H9 (cell line): ENCODE results near the gene OPRD1. TPM values are rescaled to one million over a fixed set of nuclear protein-coding genes. Genes with fewer than 3 reads are reported as not detected.

ENCODE experiments used
- DNase-seq: peaks from one replicate; pipeline ENCODE4 v3.0.0-alpha.2; 2017
- H2AFZ ChIP-seq: one replicate; pipeline ENCODE4 v1.6.1; 2013; ENCODE audit warnings: mild to moderate bottlenecking, low read length, control low read depth, moderate library complexity
- H2AK5ac ChIP-seq: 2 replicates; pipeline ENCODE4 v1.6.1; 2013; ENCODE audit warnings: low read length, control low read depth, mixed read lengths; ENCODE audit not compliant: insufficient read length
- H2BK120ac ChIP-seq: one replicate; pipeline ENCODE4 v1.6.1; 2013; ENCODE audit warnings: low read depth, mild to moderate bottlenecking, low read length, control low read depth, inconsistent platforms; ENCODE audit not compliant: poor library complexity, severe bottlenecking
- H2BK12ac ChIP-seq: 2 replicates; pipeline ENCODE4 v1.6.1; 2013; ENCODE audit warnings: low read length, control low read depth, mixed read lengths, low read depth; ENCODE audit not compliant: insufficient read length
- H2BK15ac ChIP-seq: 2 replicates; pipeline ENCODE4 v1.6.1; 2013; ENCODE audit warnings: low read depth, low read length, control low read depth
- H2BK20ac ChIP-seq: one replicate; pipeline ENCODE4 v1.6.1; 2013; ENCODE audit warnings: low read depth, mild to moderate bottlenecking, low read length, control low read depth, inconsistent platforms; ENCODE audit not compliant: poor library complexity, severe bottlenecking
- H2BK5ac ChIP-seq: 2 replicates; pipeline ENCODE4 v1.6.1; 2013; ENCODE audit warnings: low read length, control low read depth, mixed read lengths; ENCODE audit not compliant: insufficient read length
- H3K14ac ChIP-seq: 2 replicates; pipeline ENCODE4 v1.6.1; 2013; ENCODE audit warnings: low read length, control low read depth; ENCODE audit not compliant: insufficient read depth
- H3K18ac ChIP-seq: 2 replicates; pipeline ENCODE4 v1.6.1; 2013; ENCODE audit warnings: low read depth, mild to moderate bottlenecking, mixed read lengths, low read length, control low read depth; ENCODE audit not compliant: insufficient read length
- H3K23ac ChIP-seq: 2 replicates; pipeline ENCODE4 v1.6.1; 2013; ENCODE audit warnings: low read length, control low read depth, mixed read lengths, low read depth; ENCODE audit not compliant: insufficient read length
- H3K23me2 ChIP-seq: 2 replicates; pipeline ENCODE4 v1.6.1; 2013; ENCODE audit warnings: low read depth, mild to moderate bottlenecking, mixed read lengths, low read length, control low read depth; ENCODE audit not compliant: insufficient read length, poor library complexity, severe bottlenecking
- H3K27ac ChIP-seq: 2 replicates; pipeline ENCODE4 v1.5.1; 2013; ENCODE audit warnings: low read length, control low read depth, mixed read lengths, low read depth; ENCODE audit not compliant: insufficient read length
- H3K27me3 ChIP-seq: 2 replicates; pipeline ENCODE4 v1.6.1; 2013; ENCODE audit warnings: low read length, control low read depth, inconsistent platforms; ENCODE audit not compliant: insufficient read depth
- H3K4ac ChIP-seq: 2 replicates; pipeline ENCODE4 v1.6.1; 2013; ENCODE audit warnings: low read depth, mild to moderate bottlenecking, control low read depth, inconsistent platforms, low read length, moderate library complexity
- H3K4me1 ChIP-seq: 2 replicates; pipeline ENCODE4 v1.6.1; 2013; ENCODE audit warnings: low read length, control low read depth, inconsistent platforms; ENCODE audit not compliant: insufficient read depth
- H3K4me2 ChIP-seq: 2 replicates; pipeline ENCODE4 v1.6.1; 2013; ENCODE audit warnings: low read length, control low read depth, mixed read lengths; ENCODE audit not compliant: insufficient read length, insufficient read depth
- H3K56ac ChIP-seq: 2 replicates; pipeline ENCODE4 v1.6.1; 2013; ENCODE audit warnings: low read depth, mild to moderate bottlenecking, mixed read lengths, low read length, control low read depth; ENCODE audit not compliant: insufficient read length
- H3K79me1 ChIP-seq: 2 replicates; pipeline ENCODE4 v1.6.1; 2013; ENCODE audit warnings: low read depth, mild to moderate bottlenecking, moderate library complexity, low read length, control low read depth, inconsistent platforms; ENCODE audit not compliant: insufficient read depth, poor library complexity, severe bottlenecking
- H3K79me2 ChIP-seq: 2 replicates; pipeline ENCODE4 v1.6.1; 2013; ENCODE audit warnings: low read length, control low read depth, inconsistent platforms; ENCODE audit not compliant: insufficient read depth
- H3K9ac ChIP-seq: 2 replicates; pipeline ENCODE4 v1.6.1; 2013; ENCODE audit warnings: low read length, control low read depth, mixed read lengths; ENCODE audit not compliant: insufficient read length; ENCODE audit errors: extremely low read depth
- H3K9me3 ChIP-seq: one replicate; pipeline ENCODE4 v1.6.1; 2013; ENCODE audit warnings: low read depth, low read length, inconsistent platforms; ENCODE audit not compliant: control insufficient read depth
- H3T11ph ChIP-seq: one replicate; pipeline ENCODE4 v1.6.1; 2013; ENCODE audit warnings: mild to moderate bottlenecking, low read length, control low read depth, inconsistent platforms
- H4K20me1 ChIP-seq: one replicate; pipeline ENCODE4 v1.6.1; 2013; ENCODE audit not compliant: control insufficient read depth, insufficient read length, insufficient read depth
- H4K5ac ChIP-seq: 2 replicates; pipeline ENCODE4 v1.6.1; 2013; ENCODE audit warnings: low read depth, mild to moderate bottlenecking, mixed read lengths, low read length, control low read depth; ENCODE audit not compliant: insufficient read length
- H4K8ac ChIP-seq: replicated peaks from 2 replicates; pipeline ENCODE4 v1.6.1; 2013; ENCODE audit warnings: low read length, control low read depth, mixed read lengths, low read depth; ENCODE audit not compliant: insufficient read length
- H4K91ac ChIP-seq: 2 replicates; pipeline ENCODE4 v1.6.1; 2013; ENCODE audit warnings: low read depth, mild to moderate bottlenecking, moderate library complexity, mixed read lengths, low read length, control low read depth; ENCODE audit not compliant: insufficient read length
- H3K27ac Mint-ChIP-seq, 3 experiments: 2 replicates in 2 of 3; 3 replicates in 1 of 3; pipeline ENCODE4 v1.8.0; 2020 to 2021; ENCODE audit warnings: mixed read lengths in 3 of 3, mild to moderate bottlenecking in 1 of 3, moderate library complexity in 1 of 3
- H3K27me3 Mint-ChIP-seq: 2 replicates; pipeline ENCODE4 v1.8.0; 2021; ENCODE audit warnings: low read depth, mild to moderate bottlenecking, moderate library complexity, mixed read lengths
- H3K36me3 Mint-ChIP-seq, 3 experiments: 2 replicates in 2 of 3; 3 replicates in 1 of 3; pipeline ENCODE4 v1.8.0; 2020 to 2021; ENCODE audit warnings: low read depth in 3 of 3, mixed read lengths in 3 of 3; ENCODE audit not compliant: insufficient read depth in 1 of 3
- H3K4me1 Mint-ChIP-seq, 2 experiments: 2 replicates each; pipeline ENCODE4 v1.8.0; 2020; ENCODE audit warnings: mixed read lengths in 2 of 2
- H3K4me3 Mint-ChIP-seq, 2 experiments: 2 replicates in 1 of 2; 3 replicates in 1 of 2; pipeline ENCODE4 v1.8.0; 2020 to 2021; ENCODE audit warnings: mild to moderate bottlenecking in 2 of 2, mixed read lengths in 2 of 2, moderate library complexity in 1 of 2
- H3K9me3 Mint-ChIP-seq, 2 experiments: 2 replicates in 1 of 2; 3 replicates in 1 of 2; pipeline ENCODE4 v1.8.0; 2020; ENCODE audit warnings: mild to moderate bottlenecking in 2 of 2, mixed read lengths in 2 of 2, moderate library complexity in 1 of 2
- WGBS: extraction: QIAGEN DNeasy Blood & Tissue Kit; methylation state at CpG from one replicate; pipeline ENCODE4 v1.1.7; 2013; ENCODE audit warnings: missing lambda C conversion rate, low lambda C conversion rate, mixed read lengths; ENCODE audit not compliant: insufficient read length; ENCODE audit errors: extremely low coverage; 5-methylcytosine and 5-hydroxymethylcytosine counted together
- total RNA-seq: library from RNA; stranded (reverse); gene quantifications from 2 replicates; pipeline ENCODE4 v1.2.1, GENCODE V29; 2021
- TF ChIP-seq, protein P1 (sequence below): fragments of 200-600 bp; sonication (generic); conservative IDR thresholded peaks from 3 replicates; pipeline ENCODE4 v1.8.0; 2021; ENCODE audit warnings: antibody characterized with exemption, mild to moderate bottlenecking

Gene OPRD1
- total RNA-seq, 1 experiment from 2014 or later = 1.8 TPM

DNA sequence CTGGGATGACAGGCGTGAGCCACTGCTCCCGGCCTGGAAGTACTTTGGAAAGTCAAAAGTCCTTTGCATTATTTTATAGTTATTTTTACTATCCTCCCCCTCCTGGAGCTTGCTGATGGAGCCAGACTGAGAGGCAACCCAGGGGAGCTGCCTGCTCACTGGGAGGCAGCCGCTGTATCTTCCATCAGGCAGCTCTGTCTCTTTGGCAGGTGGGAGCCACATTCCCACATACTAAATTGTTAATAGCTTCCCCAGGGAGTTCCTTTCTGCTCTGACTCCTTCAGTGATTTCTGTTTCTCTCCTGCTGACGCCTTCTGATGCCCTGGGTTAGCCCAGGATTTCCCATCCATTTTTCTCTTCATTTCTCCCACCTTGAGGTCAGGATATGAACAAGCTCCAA, 4.9 kb upstream of the OPRD1 start:
- Histone ChIP-seq H3K23me2 (no peaks in the 10 kb centered on the region), H2AK5ac (no peak overlapping the region), H4K91ac (no peak overlapping the region), H3K27me3 (peaks cover 10% of the 10 kb centered on the region; the same call in 1 of the 2 replicates), H3K56ac (no peak overlapping the region), H3K27ac (no peak overlapping the region), H3K79me2 (no peaks in the 10 kb centered on the region), H2BK120ac (no peak overlapping the region), H2BK20ac (no peak overlapping the region), H3K23ac (no peak overlapping the region), H2BK12ac (no peak overlapping the region), H3K4ac (no peak overlapping the region), H4K8ac (no peak overlapping the region), H3K18ac (no peak overlapping the region), H3K79me1 (no peaks in the 10 kb centered on the region), H4K5ac (no peak overlapping the region), H3K4me1 (no peaks in the 10 kb centered on the region), H3K4me2 (no peak overlapping the region), H2BK5ac (no peak overlapping the region), H3K14ac (no peak overlapping the region), H3K9me3 (no peaks in the 10 kb centered on the region), H3T11ph (no peak overlapping the region), H4K20me1 (no peaks in the 10 kb centered on the region), H3K9ac (no peak overlapping the region), H2BK15ac (no peak overlapping the region), H2AFZ (no peak overlapping the region)
- Mint-ChIP-seq H3K9me3 (peaks cover 2 to 3% of the 10 kb centered on the region in 2 experiments; a peak in 3 of 5 replicates), H3K27me3 (peaks cover 26% of the 10 kb centered on the region), H3K36me3 (peaks cover 0 to 2% (median 0%) of the 10 kb centered on the region in 3 experiments; a peak in 3 of 7 replicates), H3K4me3 (no peak overlapping the region), H3K27ac (peak overlapping the region in 1 of 3 experiments; percentile 91; a peak in 2 of 7 replicates), H3K4me1 (peaks cover 23 to 25% of the 10 kb centered on the region in 2 experiments)
- TF ChIP-seq, protein P1, sequence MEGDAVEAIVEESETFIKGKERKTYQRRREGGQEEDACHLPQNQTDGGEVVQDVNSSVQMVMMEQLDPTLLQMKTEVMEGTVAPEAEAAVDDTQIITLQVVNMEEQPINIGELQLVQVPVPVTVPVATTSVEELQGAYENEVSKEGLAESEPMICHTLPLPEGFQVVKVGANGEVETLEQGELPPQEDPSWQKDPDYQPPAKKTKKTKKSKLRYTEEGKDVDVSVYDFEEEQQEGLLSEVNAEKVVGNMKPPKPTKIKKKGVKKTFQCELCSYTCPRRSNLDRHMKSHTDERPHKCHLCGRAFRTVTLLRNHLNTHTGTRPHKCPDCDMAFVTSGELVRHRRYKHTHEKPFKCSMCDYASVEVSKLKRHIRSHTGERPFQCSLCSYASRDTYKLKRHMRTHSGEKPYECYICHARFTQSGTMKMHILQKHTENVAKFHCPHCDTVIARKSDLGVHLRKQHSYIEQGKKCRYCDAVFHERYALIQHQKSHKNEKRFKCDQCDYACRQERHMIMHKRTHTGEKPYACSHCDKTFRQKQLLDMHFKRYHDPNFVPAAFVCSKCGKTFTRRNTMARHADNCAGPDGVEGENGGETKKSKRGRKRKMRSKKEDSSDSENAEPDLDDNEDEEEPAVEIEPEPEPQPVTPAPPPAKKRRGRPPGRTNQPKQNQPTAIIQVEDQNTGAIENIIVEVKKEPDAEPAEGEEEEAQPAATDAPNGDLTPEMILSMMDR = no peak
- DNase-seq = no peak
- WGBS = no CpG with 5 or more reads among the region's 4 CpGs
